ENCODE results near the gene PITPNC1. TPM values are rescaled to one million over a fixed set of nuclear protein-coding genes. Genes with fewer than 3 reads are reported as not detected.

Gene PITPNC1
- total and polyA plus RNA-seq, 11 donors: 7.0 to 20.8 (median 11.3) TPM

GRCh38 chr17:67707442-67707841 lies 330.4 kb downstream of the PITPNC1 start:
- TF ChIP-seq POLR2A (IDR thresholded peaks at IDR 0.05) (no peak), CTCF (IDR thresholded peaks at IDR 0.05) (no peak)
- Histone ChIP-seq H3K9me3 (no peaks in the 10 kb centered on the region), H3K27ac (no peak overlapping the region), H3K27me3 (no peaks in the 10 kb centered on the region), H3K4me1 (no peaks in the 10 kb centered on the region), H3K36me3 (no peaks in the 10 kb centered on the region), H3K4me3 (no peak overlapping the region)
- DNase-seq: no peak
- WGBS, 4 donors: 72 to 89% (median 80%) methylated on average over 2 of the region's 2 CpGs
- no peak for ATAC-seq
- intact Hi-C loops (cut with DNase I): no loop called here

- Histone ChIP-seq H3K36me3 (no peaks in the 10 kb centered on the region), H3K27me3 (no peaks in the 10 kb centered on the region), H3K4me1 (no peaks in the 10 kb centered on the region), H3K4me3 (no peak overlapping the region), H3K9me3 (no peaks in the 10 kb centered on the region), H3K27ac (no peak overlapping the region)
- TF ChIP-seq CTCF (IDR thresholded peaks at IDR 0.05): no peak
- TF ChIP-seq POLR2A (IDR thresholded peaks at IDR 0.05): no peak
- intact Hi-C loops (cut with DNase I): no loop called here
- DNase-seq (no peak), ATAC-seq (no peak)
- 85 to 89% (median 87%) methylated on average over 3 of the region's 3 CpGs for WGBS, 4 donors
Measured at GRCh38 chr17:67708378-67708777, 331.3 kb downstream of the PITPNC1 start.

GRCh38 chr17:67711916-67712315 lies 334.8 kb downstream of the PITPNC1 start:
- peaks cover 0 to 3% (median under 1%) of the 10 kb centered on the region in 12 donors for H3K4me1 ChIP-seq
- 66 to 78% (median 76%) methylated on average over 4 of the region's 4 CpGs for WGBS, 4 donors
- no peak for ATAC-seq
- intact Hi-C loops (cut with DNase I): loop anchor here in 2 of 10 donors (10.0 kb wide), 2 partner anchors 113 to 347 kb away; partner anchors contain the start of genes BPTF (in 1 of the 2) and PSMD12 (in 1 of the 2)
- TF ChIP-seq CTCF (IDR thresholded peaks at IDR 0.05): no peak
- TF ChIP-seq POLR2A (IDR thresholded peaks at IDR 0.05): no peak
- H3K9me3 ChIP-seq: no peaks in the 10 kb centered on the region
- no peaks in the 10 kb centered on the region for H3K27me3 ChIP-seq
- no peak overlapping the region for H3K4me3 ChIP-seq
- no peak overlapping the region for H3K27ac ChIP-seq
- DNase-seq: no peak
- no peaks in the 10 kb centered on the region for H3K36me3 ChIP-seq

GRCh38 chr17:67712375-67712774 lies 335.3 kb downstream of the PITPNC1 start:
- Histone ChIP-seq H3K4me3 (no peak overlapping the region), H3K36me3 (no peaks in the 10 kb centered on the region), H3K4me1 (peaks cover 0 to 7% (median 4%) of the 10 kb centered on the region in 12 donors), H3K9me3 (no peaks in the 10 kb centered on the region), H3K27ac (no peak overlapping the region), H3K27me3 (no peaks in the 10 kb centered on the region)
- 89 to 96% (median 93%) methylated on average over 4 of the region's 4 CpGs for WGBS, 4 donors
- TF ChIP-seq CTCF (IDR thresholded peaks at IDR 0.05) (no peak), POLR2A (IDR thresholded peaks at IDR 0.05) (no peak)
- DNase-seq: no peak
- intact Hi-C loops (cut with DNase I): loop anchor here in 2 of 10 donors (10.0 kb wide), 2 partner anchors 112 to 348 kb away; partner anchors contain the start of genes BPTF (in 1 of the 2) and PSMD12 (in 1 of the 2)
- ATAC-seq: no peak
